OCI-LY1 (cell line): ENCODE data around the gene SLC16A14.

ENCODE experiments used
- CTCF ChIP-seq: fragments of 200-600 bp; sonication (generic), shearing (Covaris generic); IDR thresholded peaks from 2 replicates; pipeline ENCODE4 v1.5.1; 2017; ENCODE audit warnings: mild to moderate bottlenecking, antibody characterized with exemption, low read length, moderate library complexity, mixed read lengths
- EZH2 ChIP-seq: fragments of 200-600 bp; sonication (generic), shearing (Covaris generic); IDR thresholded peaks from 2 replicates; pipeline ENCODE4 v1.8.0; 2017; ENCODE audit warnings: borderline replicate concordance, mixed run types, mild to moderate bottlenecking, antibody characterized with exemption, low read length, moderate library complexity, mixed read lengths

GRCh38 chr2:230071421-230071820 is 2.7 kb upstream of the SLC16A14 start:
- TF ChIP-seq CTCF (no peak), EZH2 (no peak)
